Measurements from ENCODE around the gene PLEKHN1. TPM values are rescaled to one million over a fixed set of nuclear protein-coding genes. Genes with fewer than 3 reads are reported as not detected.

The PLEKHN1 gene, protein sequence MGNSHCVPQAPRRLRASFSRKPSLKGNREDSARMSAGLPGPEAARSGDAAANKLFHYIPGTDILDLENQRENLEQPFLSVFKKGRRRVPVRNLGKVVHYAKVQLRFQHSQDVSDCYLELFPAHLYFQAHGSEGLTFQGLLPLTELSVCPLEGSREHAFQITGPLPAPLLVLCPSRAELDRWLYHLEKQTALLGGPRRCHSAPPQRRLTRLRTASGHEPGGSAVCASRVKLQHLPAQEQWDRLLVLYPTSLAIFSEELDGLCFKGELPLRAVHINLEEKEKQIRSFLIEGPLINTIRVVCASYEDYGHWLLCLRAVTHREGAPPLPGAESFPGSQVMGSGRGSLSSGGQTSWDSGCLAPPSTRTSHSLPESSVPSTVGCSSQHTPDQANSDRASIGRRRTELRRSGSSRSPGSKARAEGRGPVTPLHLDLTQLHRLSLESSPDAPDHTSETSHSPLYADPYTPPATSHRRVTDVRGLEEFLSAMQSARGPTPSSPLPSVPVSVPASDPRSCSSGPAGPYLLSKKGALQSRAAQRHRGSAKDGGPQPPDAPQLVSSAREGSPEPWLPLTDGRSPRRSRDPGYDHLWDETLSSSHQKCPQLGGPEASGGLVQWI
- 1 to 10 TPM in 1 of 6 experiments, under 1 TPM in 4, not detected in 1; 0.11 to 2.4 (median 0.26) TPM for total RNA-seq
- long read RNA-seq = 0 reads

DNA sequence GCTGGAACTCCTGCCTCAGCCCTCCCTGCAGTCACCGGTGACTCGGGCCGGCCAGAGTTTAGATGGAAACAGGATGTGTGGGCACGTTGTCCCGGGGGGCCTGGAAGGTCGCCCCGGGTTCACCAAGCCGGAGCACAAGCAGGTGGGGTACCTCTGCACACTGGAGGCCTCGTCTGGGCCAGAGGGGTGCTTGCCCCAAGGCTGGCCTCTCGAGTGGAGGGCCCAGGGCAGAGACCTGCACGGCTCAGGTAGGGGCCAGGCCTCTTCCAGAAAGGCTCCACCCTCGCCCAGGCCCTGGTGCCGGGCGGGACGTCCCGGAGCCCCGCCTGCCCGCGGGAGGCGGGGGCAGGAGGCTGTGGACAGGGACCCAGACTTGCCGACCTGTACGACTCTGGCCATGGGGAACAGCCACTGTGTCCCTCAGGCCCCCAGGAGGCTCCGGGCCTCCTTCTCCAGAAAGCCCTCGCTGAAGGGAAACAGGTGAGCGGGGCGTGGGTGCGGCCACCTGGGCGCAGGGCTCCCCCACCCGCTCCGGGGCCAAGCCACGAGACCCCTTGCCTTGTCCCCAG, at the start of gene PLEKHN1:
PLEKHN1 (plus strand) TSS at position 348 of the 569 bp plus-strand sequence; CDS start at position 398, 50 bp downstream.
- H3K4me1 ChIP-seq = peaks cover 0 to 8% (median 2%) of the 10 kb centered on the region in 4 donors
- peaks cover 0 to 10% of the 10 kb centered on the region in 2 donors for H3K27me3 ChIP-seq
- 0% methylated on average over 3 of the region's 31 CpGs for WGBS (ENCODE audit: insufficient coverage, low coverage, low lambda C conversion rate, missing lambda C conversion rate)
- ATAC-seq = peak; percentile 67 to 85 (median 74)
- peak within 1 kb of the TSS; percentile 48 to 63 (median 57) for H3K4me3 ChIP-seq
- peak within 1 kb of the TSS; percentile 43 to 83 (median 52) for H3K27ac ChIP-seq
- peak in 1 of 3 donors; percentile 66 for DNase-seq
- TF ChIP-seq, protein P1, sequence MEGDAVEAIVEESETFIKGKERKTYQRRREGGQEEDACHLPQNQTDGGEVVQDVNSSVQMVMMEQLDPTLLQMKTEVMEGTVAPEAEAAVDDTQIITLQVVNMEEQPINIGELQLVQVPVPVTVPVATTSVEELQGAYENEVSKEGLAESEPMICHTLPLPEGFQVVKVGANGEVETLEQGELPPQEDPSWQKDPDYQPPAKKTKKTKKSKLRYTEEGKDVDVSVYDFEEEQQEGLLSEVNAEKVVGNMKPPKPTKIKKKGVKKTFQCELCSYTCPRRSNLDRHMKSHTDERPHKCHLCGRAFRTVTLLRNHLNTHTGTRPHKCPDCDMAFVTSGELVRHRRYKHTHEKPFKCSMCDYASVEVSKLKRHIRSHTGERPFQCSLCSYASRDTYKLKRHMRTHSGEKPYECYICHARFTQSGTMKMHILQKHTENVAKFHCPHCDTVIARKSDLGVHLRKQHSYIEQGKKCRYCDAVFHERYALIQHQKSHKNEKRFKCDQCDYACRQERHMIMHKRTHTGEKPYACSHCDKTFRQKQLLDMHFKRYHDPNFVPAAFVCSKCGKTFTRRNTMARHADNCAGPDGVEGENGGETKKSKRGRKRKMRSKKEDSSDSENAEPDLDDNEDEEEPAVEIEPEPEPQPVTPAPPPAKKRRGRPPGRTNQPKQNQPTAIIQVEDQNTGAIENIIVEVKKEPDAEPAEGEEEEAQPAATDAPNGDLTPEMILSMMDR (IDR thresholded peaks at IDR 0.05) = no peak
- TF ChIP-seq POLR2A (IDR thresholded peaks at IDR 0.05) = no peak
- H3K36me3 ChIP-seq = no peaks in the 10 kb centered on the region
- no peaks in the 10 kb centered on the region for H3K9me3 ChIP-seq
- intact Hi-C loops (cut with DNase I) = no loop called here

DNA sequence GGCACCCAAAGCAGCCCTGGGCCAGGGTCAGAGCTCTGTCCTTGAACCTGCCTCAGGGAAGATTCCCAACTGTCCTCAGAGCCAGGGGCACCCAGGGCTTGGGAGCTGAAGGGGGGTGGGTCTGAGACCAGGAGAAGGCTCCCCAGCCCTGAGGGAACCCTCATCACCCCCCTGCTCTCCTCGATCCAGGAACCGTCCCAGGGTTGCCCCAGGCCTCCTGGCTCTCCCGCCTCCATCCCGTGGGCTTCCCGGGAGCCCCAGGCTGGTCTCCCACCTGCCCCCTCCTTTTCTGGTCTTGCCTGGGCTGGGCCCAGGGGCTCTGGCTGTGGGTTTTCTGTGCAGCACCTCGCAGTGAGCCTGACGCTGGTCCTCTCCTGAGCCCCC, 49.2 kb upstream of the PLEKHN1 start:
- Histone ChIP-seq H3K27me3 (no peaks in the 10 kb centered on the region), H3K4me3 (no peak overlapping the region), H3K4me1 (peaks cover 0 to 20% (median 0%) of the 10 kb centered on the region in 4 donors), H3K36me3 (no peaks in the 10 kb centered on the region), H3K27ac (no peak overlapping the region), H3K9me3 (no peaks in the 10 kb centered on the region)
- WGBS (ENCODE audit: insufficient coverage, low coverage, low lambda C conversion rate, missing lambda C conversion rate) = 23% methylated on average over 4 of the region's 7 CpGs
- TF ChIP-seq, protein P1 (IDR thresholded peaks at IDR 0.05) = no peak
- no peak for TF ChIP-seq POLR2A (IDR thresholded peaks at IDR 0.05)
- DNase-seq (no peak), ATAC-seq (peak in 1 of 4 donors; percentile 23)
- intact Hi-C loops (cut with DNase I) = no loop called here

- Histone ChIP-seq H3K9me3 (no peaks in the 10 kb centered on the region), H3K4me1 (peaks cover 0 to 20% (median 0%) of the 10 kb centered on the region in 4 donors), H3K36me3 (no peaks in the 10 kb centered on the region), H3K27ac (no peak overlapping the region), H3K4me3 (no peak overlapping the region), H3K27me3 (no peaks in the 10 kb centered on the region)
- TF ChIP-seq, protein P1 (IDR thresholded peaks at IDR 0.05) = no peak
- TF ChIP-seq POLR2A (IDR thresholded peaks at IDR 0.05) = no peak
- intact Hi-C loops (cut with DNase I) = no loop called here
- no peak for ATAC-seq
- no peak for DNase-seq
- WGBS (ENCODE audit: insufficient coverage, low coverage, low lambda C conversion rate, missing lambda C conversion rate) = 61% methylated on average over 9 of the region's 22 CpGs
These were observed 48.7 kb upstream of the PLEKHN1 start for GRCh38 chr1:917466-918091.

GRCh38 chr1:918353-918752, 47.9 kb upstream of the PLEKHN1 start:
- DNase-seq (peak in 1 of 3 donors; percentile 38), ATAC-seq (no peak)
- Histone ChIP-seq H3K36me3 (no peaks in the 10 kb centered on the region), H3K27ac (no peak overlapping the region), H3K27me3 (no peaks in the 10 kb centered on the region), H3K9me3 (no peaks in the 10 kb centered on the region), H3K4me3 (no peak overlapping the region), H3K4me1 (peaks cover 0 to 20% (median 0%) of the 10 kb centered on the region in 4 donors)
- WGBS (ENCODE audit: insufficient coverage, low coverage, low lambda C conversion rate, missing lambda C conversion rate) = no CpG with 5 or more reads among the region's 15 CpGs
- intact Hi-C loops (cut with DNase I) = no loop called here
- TF ChIP-seq, protein P1 (IDR thresholded peaks at IDR 0.05) = no peak
- TF ChIP-seq POLR2A (IDR thresholded peaks at IDR 0.05) = no peak

Data from right lobe of liver (tissue), 6 donors.